ENCODE data around the gene CLEC16A.

The CLEC16A gene

DNA sequence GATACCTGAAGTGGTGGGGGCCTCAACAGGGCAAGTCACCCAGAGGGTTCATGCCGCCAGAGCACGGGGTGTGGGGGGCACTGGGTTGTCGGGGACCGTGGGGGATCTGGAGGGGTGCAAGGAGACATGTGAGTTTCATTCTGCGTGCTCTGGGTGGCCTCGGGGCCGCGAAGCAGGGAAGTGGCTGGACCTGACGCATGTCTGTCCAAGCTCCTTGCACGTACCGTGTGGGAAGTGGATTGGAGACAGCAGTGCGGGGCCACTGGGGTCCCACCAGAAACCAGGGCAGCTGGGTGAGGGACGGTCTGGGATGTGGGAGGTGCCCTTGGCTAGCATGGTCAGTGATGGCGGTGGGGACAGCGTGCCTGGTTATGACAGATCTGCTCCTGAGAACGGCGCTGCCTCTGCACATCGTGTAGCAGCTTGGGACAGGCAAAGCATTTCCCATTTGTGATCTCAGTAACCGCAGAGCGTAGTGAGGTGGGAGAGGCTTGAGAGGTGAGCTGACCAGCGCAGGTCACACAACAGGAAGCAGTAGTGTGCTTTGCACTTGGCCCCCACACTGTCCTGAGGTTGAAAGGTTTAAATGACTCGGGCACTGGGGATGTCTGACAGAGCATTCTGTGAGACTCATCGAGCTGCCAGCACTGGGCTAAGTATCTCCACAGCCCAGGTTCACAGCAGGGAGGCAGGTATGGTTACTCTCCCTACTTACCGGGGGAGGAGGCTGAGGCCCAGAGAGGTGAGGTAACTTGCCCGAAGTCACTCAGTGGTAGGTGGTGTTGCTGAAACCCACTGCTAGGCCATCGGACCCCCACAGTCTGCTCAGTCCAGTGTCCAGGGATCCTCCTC is 197.3 kb downstream of the CLEC16A start:
- no peak for DNase-seq (ENCODE audit: low spot score)

DNA sequence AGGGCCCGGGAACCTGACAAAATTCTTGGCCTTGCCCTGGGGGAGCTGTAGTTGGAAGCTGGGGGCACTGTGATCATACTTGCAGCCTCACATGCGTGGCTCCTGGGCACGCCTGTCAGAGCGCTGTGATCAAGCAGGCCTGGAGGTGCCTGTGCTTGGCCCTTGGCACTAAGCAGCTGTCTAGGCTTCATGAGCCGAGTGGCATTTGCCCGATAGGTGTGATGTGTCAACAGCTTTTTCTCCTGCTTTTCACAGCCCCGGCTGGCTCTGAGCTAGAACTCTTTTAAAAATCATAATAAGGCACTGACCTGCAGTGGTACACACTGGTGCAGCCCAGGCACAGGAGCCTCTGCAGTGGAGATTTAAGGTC is 197.9 kb downstream of the CLEC16A start:
- DNase-seq (ENCODE audit: low spot score): no peak

DNA sequence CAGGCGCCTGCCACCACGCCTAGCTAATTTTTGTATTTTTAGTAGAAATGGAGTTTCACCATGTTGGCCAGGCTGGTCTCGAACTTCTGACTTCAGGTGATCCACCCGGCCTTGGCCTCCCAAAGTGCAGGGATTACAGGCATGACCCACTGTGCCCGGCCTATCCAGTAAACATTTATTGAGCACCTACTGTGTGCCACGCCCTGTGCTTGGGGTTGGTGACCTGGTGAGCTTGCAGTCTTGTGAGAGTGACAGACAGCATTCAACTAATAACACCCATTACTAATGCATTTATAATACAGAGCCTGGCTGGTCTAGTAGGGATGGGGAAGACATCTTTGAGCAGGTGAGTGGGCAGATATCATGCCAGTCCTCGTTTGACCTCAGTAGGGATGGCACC is 198.6 kb downstream of the CLEC16A start:
- no peak for DNase-seq (ENCODE audit: low spot score)

DNA sequence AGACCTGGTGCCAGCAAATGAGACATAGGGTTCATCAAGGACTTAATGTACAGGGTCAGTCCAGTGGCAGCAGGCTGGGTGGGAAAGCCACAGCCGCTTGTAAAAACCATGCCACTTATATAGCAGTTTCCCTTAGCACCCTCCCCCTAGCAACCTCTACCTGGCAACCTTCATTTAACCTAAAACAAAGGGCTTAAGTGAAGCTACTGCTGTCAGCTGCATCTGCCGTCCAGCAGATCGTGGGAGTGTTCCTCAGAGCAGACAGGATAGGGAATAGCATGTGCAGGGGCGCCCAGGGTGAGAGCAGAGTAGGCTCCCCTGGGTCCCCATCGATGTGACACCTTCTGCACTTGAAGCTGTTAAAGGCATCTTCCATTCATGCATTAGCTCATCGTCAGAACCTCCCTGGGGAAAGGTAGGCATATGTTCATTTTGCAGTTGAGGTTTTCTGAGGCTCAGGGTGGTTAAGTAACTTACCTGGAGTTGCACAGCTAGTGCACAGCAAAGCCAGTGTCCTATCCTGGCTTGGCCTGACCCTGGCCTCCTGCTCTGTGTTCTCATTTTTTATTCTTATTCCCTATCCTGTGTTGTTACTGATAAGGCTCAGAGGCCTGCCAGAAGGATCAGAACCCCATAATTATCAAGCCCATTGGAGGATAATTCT is 199.1 kb downstream of the CLEC16A start:
- DNase-seq (ENCODE audit: low spot score): no peak

DNA sequence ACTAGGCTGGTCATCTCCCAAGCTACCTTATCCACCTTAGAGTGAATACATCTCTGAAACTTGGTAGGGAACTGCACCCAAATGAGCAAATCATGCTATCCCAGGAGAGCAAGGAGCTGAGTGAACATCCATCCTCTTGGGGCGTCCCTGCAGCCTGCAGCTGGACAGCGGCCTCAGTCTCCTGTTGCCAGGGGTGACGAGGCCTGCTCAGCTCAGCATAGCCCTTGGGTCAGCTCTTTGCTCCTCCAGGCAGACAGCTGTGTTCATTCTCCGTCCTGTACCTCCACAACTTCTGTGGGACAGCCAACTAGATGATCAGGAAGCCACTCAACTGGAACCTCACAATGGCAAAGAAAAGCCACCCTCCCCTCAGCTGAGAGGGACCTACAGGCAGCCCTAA is 199.8 kb downstream of the CLEC16A start:
- no peak for DNase-seq (ENCODE audit: low spot score)

DNA sequence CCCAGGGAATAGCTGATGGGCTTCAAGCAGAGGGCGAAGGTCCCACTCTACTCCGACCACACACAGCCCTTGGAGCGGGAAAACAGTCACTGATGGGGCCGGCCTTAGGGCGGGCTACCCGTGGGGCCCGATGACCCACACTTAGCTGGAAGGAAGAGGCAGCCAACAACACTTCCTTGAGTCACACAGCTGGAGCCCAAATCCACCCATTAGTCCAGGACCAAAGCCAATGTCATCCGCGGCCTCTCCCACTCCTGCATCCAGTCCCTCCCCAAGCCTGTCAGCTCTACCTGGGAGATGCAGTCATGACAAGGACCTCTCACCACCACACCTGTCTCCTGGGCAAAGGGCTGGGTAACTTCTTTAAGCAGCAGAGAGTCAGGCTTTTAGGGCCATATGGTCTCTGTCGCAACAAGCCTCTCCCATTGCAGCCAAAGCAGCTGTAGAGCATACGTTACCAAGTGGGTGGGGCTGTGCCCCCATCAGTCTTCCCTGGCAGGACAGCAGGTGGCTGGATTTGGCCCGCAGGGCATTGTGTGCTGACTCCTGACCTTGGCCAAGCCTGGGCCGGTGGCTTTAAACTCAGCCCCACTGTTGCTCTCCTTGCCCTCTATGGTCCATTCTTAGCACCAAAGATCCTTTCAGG is 200.9 kb downstream of the CLEC16A start:
- DNase-seq (ENCODE audit: low spot score): no peak

DNA sequence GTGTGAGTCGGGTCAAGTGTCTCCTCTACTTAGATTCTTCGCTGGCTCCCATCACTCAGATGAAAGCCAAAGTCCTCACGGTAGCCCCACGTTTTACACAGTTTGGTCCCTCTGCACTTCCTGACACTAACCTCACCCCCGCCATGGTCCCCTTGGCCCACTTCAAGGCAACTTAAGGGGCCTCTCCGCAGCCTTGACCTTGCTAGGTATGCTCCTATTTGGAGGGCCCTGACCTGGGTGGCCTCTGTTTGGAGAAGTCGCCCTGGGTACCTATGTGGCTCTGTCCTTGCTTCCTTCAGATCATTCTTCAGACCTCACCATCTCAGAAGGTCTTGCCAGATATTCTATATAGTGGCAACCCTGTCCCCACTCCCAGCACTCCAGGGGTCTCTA is 201.5 kb downstream of the CLEC16A start:
- DNase-seq (ENCODE audit: low spot score): no peak

DNA sequence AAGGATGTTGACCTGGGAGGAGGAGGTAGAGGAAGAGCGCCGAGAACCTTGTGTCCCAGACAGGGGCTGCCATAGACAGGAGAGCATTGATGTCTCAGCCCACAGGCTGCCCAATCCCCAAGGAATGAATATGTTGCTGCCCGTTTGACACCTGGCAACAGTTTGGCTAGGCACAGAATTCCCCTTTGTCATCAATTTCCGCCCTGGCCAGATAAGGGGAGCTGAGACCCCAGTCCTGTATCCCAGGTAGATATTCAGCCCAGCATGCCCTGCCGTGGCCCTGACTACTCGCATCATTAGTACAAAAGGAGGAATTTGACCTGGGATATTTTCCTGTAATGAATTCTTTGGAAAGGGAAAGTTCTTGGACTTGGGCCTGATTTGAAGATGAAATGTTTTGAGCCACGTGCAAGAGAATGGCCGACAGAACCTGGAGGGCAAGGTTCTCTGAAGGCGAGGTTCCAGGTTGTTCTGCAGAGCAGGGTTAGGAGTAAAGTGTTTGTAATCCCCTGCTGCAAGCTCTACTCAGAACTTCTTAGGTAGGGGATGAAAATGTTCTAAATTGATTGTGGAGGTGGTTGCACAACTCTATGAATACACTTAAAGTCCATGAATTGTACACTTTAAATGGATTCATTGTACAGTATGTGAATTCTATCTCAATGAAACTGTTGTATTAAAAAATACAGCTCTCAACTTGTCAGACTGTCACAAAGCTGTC is 202.8 kb downstream of the CLEC16A start:
- no peak for DNase-seq (ENCODE audit: low spot score)

DNA sequence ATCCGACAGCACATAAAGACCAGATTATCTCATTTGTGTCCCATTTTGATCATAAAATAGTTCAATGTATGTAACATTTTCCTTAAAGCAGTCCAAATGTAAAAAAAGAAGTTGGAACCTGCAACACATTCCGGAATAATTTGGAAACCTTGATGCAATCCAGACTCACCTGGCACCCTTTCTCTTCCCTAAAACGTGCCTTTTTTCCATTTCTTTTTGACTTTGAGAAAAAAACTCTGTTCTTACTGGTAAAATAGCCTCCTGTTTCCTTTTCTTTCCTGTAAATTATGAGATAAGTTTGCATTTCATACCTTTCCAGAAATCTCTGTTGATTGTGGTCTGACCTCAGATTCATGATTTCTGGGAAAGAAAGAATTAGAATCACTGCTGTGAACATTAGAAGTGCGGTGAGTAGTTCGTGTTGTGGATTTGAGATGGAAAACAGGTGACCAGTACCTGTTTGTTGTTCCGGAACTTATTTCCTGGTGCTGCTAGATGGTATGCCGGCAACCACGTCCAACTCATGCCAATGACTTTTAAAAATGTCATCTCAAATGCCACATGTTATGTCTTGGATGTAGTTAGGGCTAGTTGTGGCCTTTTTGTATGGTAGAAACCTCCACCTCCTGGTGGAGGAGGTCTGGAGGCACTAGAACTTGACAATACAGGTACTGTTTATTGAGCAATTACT is 203.5 kb downstream of the CLEC16A start:
- DNase-seq (ENCODE audit: low spot score): no peak

DNA sequence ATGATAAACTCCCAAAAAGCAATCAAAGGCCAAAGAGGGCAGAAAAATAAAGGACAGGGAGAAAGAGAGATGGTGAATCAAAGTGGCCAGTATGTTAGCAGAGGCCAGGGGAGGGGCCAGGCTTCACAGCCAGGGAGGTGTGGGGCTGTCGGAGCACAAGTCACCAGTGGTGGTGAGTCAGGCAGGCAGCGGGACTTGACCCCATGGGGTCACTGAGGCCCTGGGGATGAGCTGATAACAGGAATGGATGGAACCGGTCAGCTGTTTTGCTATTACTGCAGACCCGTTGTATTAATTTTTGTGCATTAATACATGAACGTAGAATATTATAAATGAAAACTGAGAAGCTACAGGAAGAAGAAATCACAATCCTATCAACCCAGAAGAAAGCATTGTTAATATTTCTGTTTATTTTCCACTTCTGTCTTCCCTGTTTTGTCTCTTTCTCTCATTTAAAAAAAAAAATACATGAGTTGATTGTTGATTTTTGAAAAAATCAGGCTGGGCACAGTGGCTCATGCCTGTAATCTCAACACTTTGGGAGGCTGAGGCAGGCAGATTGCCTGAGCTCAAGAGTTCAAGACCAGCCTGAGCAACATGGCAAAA is 204.8 kb downstream of the CLEC16A start:
- no peak for DNase-seq (ENCODE audit: low spot score)

DNA sequence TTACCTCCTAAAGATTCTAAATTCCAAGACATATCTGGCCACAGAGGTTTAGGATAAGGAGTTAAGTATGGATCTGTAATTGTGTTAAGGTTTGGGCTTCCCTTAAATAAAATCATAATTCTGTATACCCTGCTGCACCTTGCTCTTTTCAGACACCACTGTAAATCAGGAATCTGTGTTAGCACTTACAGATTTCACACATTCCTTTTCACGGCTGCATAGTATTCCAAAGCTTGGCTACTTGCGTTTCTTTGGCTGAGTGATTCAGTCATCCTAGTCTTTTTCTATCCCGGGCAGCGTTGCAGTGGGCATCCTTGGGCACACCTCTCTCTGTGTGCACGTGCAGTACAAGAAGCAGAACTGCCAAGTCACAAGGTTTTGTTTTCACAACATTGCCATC is 205.8 kb downstream of the CLEC16A start:
- DNase-seq (ENCODE audit: low spot score): no peak

DNA sequence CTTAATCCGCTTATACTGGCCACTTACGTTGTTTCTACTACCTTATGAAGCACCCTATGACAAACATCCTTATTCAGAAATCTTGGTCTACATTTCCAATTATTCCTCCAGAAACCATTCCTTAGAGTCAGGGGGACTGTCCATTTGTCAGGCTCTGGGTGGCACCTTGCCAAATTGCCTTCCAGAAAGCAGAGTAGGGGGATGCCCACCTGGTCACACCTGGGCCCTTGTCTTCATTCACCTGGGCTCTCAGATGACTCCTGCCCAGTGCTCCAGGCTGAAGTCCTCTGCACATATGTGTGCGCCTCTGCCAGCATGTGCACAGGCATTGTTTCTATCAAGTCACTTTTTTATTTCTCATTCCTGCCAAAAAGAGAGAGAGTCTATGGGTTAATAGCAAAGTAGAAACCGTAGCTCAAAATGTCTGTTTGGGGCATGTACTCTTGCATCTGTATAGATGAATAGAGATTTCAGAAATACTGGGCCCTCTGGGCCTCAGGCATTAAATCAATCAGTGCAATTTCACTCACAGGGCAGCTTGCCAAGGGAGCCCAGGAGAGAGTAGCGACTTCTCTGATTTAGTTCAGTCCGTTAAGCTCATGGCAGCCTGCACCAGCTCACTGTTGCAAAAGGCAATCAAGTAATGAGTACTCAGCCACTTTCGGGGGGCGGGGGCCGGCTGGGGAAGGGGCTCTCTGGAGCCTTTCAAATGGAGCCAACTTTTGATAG is 207.0 kb downstream of the CLEC16A start:
- DNase-seq (ENCODE audit: low spot score): no peak

DNA sequence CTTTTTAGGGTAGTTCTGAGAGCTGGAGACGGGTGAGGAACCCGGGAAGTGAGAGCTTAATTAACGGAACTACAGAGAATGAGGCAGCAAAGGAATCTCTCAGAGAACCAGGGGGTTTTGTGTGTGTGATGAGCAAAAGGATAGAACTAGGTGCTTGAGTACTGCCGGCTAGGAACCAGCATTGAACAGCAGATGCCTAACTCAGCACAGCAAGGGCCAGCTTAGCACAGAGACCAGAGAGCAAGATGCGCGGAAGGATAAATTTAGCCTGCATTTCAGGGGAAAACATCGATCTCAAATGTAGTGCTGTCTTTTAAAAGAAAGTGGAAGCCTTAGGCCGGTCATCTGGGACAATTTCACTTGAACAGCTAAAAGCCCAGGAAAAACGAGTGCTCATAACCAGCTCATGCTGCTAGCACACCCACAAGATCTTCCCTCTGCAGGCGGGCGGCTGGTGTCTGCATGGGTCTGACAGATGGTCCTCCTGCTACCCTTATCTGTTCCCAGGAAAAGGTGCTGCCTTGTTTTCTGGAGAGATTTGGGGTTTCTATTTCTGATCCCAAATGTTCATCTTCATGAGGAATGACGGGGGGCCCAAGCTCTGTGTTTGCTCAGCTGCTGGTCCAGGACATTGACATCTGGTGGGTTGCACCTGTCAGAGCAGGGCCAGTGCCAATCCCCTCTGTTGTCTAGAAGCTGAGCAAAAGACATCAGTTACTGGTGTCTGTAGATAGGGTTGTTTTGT is 207.7 kb downstream of the CLEC16A start:
- no peak for DNase-seq (ENCODE audit: low spot score)

DNA sequence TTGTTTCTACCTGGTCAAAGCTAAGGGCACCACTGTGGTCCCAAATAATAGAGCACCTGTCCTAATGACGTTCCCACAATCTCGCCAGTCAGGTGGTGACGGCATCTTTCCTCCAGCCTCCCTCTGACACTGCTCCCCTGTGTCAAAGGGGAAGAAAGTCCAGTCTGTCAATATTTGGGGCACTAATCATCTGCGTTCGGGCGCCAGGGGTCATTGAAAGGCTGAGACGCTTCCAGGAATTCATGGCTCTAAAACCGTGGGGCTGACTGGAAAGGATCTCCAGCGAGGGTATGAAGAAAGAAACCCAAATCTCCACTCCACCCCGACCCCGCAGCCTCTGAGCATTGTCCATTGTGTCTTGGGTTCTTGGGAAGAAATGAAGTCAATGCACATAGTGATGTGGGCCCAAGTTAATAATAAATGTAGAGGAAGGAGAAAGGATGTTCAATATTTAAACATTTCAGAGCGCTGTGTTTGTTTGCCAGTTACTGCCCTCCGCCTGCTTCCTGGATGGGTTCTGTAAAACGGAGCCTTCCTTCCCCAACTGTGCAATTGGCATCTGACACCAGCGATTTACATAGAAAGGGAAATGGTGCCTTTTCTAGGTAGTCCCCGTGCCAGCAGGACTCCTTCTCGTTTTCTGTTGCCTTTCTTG is 208.4 kb downstream of the CLEC16A start:
- no peak for DNase-seq (ENCODE audit: low spot score)

DNA sequence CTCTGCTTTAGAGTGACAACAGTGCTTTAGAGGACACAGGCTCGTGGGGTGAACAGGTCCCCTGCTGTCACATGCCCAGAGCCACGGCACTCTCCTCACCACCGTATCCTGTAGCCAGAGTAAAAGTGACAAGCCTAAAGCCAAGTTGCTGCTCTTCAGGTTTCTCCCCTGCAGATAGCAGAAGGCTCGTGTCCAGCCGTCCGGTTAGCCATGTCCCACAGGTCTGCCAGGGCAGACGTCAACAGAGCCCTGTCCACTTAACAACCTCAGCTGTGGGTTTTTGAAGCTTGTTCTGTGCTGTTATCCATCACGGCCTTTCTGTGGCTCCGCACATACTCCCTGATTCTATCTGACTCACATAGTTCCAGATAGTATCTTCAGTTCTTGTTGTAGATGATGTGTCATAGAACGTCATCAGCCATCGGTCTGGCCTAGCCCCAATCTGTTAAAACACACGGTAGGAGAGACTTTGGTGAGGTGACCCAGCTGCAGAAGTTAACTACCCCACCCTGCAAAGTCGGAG is 211.0 kb downstream of the CLEC16A start:
- DNase-seq (ENCODE audit: low spot score): no peak

DNA sequence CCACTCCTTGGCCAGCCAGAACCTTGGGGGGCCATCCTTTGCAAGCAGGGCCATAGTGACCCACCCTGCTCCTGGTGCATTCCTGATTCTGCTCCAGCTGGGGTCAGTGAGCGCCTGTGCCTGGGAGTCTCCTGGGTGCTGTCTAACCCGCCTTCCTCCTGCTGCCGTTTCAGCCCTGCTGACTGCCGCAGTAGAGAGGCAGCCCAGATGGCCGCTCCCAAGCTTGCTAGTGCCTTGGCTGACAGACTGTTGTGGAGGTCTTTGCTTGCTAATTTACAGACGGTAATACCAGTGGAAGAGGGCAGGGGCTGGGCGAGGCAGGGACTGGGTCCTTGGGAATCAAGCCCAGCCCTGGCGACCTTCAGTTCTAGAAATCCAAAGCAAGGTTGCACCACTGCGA is 212.0 kb downstream of the CLEC16A start:
- DNase-seq (ENCODE audit: low spot score): no peak

DNA sequence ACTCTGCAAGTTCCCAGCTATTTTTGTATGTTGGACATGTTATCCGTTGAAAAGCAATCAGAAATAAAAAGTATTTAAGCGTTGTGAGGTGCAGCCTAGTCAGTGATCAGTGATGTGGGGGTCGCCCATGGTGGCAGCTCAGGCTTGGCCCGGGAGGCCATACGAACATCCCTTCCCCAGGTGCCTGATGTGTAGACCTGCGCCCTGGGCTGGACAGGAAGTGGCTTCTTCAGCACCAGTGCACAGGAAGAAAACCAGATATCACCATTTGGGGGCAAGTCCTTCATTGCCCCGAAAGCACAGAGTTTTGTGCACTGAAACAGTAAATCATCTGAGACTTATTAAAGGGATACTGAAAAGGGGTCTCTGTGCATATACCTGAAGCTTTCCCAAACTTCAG is 212.8 kb downstream of the CLEC16A start:
- DNase-seq (ENCODE audit: low spot score): no peak

DNA sequence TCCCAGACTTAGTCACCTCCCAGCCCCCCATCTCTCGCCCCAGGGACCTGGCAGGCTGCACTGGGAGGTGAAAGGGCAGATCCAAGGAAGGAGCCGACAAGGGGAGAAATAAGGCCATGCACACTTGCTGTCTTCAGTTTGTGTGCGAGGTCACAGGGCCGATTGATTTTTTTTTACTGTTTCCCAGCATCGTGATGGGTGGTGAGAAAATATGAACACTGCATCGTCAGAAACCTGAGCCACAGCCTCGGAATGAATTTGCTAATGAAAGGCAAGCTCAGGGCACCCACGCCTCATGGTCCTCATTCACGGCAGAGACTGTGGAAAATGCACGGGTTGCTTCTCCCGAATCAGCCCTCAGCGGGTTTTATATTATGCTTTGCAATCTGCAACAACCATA is 213.7 kb downstream of the CLEC16A start:
- DNase-seq (ENCODE audit: low spot score): no peak

DNA sequence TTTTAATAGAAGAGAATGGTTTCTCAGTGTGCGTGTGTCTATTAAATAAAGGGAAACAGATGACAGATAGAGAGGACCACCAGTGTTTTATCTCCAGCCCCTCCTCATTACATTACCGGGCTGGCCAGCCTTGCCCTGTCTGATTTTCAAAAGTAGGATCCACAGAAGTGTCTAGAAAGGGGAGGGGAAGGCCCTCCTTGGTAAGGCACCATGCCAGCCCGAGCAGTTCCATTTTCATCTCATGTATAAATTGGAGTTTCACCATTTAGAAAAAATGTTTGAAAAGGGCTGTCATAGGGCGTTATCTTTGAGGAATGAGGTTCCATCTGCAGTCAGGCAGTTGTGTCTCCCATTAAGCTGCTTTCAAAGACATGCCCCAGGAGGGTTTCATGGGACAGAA is 214.9 kb downstream of the CLEC16A start:
- no peak for DNase-seq (ENCODE audit: low spot score)

All from left forelimb (tissue), 1 donor.